ENCODE measurements around the gene BCAR3.
"Not testable (repeated sequence)": the region's sequence is repeated elsewhere in the genome, so short reads cannot be mapped to it uniquely, and the experiment has no call there.

Gene BCAR3

GRCh38 chr1:93651695-93652094 lies 29.9 kb downstream of the BCAR3 start:
- Histone ChIP-seq H3K4me3 (ENCODE audit: low read depth in 1 of 2, low read length in 1 of 2) (no peak overlapping the region), H3K36me3 (no peaks in the 10 kb centered on the region), H3K4me1 (ENCODE audit: control insufficient read depth in 1 of 2, insufficient read depth in 1 of 2, low read depth in 1 of 2, low read length in 1 of 2) (no peaks in the 10 kb centered on the region), H3K27ac (no peak overlapping the region), H3K9me3 (no peaks in the 10 kb centered on the region), H3K27me3 (peaks cover 8% of the 10 kb centered on the region)
- no peak for TF ChIP-seq CTCF (IDR thresholded peaks at IDR 0.05)

GRCh38 chr1:93650159-93650558 lies 31.5 kb downstream of the BCAR3 start:
- not testable (repeated sequence) for H3K4me3 ChIP-seq (ENCODE audit: low read depth in 1 of 2, low read length in 1 of 2); H3K27me3 ChIP-seq; H3K36me3 ChIP-seq; H3K4me1 ChIP-seq (ENCODE audit: control insufficient read depth in 1 of 2, insufficient read depth in 1 of 2, low read depth in 1 of 2, low read length in 1 of 2); H3K27ac ChIP-seq; H3K9me3 ChIP-seq

- no peak for TF ChIP-seq CTCF (IDR thresholded peaks at IDR 0.05)
- Histone ChIP-seq H3K4me1 (ENCODE audit: control insufficient read depth in 1 of 2, insufficient read depth in 1 of 2, low read depth in 1 of 2, low read length in 1 of 2) (no peaks in the 10 kb centered on the region), H3K9me3 (no peaks in the 10 kb centered on the region), H3K36me3 (no peaks in the 10 kb centered on the region), H3K27ac (no peak overlapping the region), H3K4me3 (ENCODE audit: low read depth in 1 of 2, low read length in 1 of 2) (no peak overlapping the region), H3K27me3 (peaks cover 8% of the 10 kb centered on the region)
These were observed 32.4 kb downstream of the BCAR3 start for GRCh38 chr1:93649231-93649630.

GRCh38 chr1:93648656-93649055 lies 33.0 kb downstream of the BCAR3 start:
- Histone ChIP-seq H3K9me3 (no peaks in the 10 kb centered on the region), H3K4me3 (ENCODE audit: low read depth in 1 of 2, low read length in 1 of 2) (no peak overlapping the region), H3K27me3 (peaks cover 8% of the 10 kb centered on the region), H3K36me3 (no peaks in the 10 kb centered on the region), H3K27ac (no peak overlapping the region), H3K4me1 (ENCODE audit: control insufficient read depth in 1 of 2, insufficient read depth in 1 of 2, low read depth in 1 of 2, low read length in 1 of 2) (no peaks in the 10 kb centered on the region)
- TF ChIP-seq CTCF (IDR thresholded peaks at IDR 0.05) = no peak

- H3K4me1 ChIP-seq (ENCODE audit: control insufficient read depth in 1 of 2, insufficient read depth in 1 of 2, low read depth in 1 of 2, low read length in 1 of 2) = no peaks in the 10 kb centered on the region
- no peaks in the 10 kb centered on the region for H3K36me3 ChIP-seq
- no peaks in the 10 kb centered on the region for H3K27me3 ChIP-seq
- no peak overlapping the region for H3K4me3 ChIP-seq (ENCODE audit: low read depth in 1 of 2, low read length in 1 of 2)
- TF ChIP-seq CTCF (IDR thresholded peaks at IDR 0.05) = no peak
- no peak overlapping the region for H3K27ac ChIP-seq
- H3K9me3 ChIP-seq = no peaks in the 10 kb centered on the region
These were observed 40.1 kb downstream of the BCAR3 start for GRCh38 chr1:93641527-93641926.

- H3K9me3 ChIP-seq = no peaks in the 10 kb centered on the region
- no peaks in the 10 kb centered on the region for H3K27me3 ChIP-seq
- H3K36me3 ChIP-seq = no peaks in the 10 kb centered on the region
- no peak for TF ChIP-seq CTCF (IDR thresholded peaks at IDR 0.05)
- no peak overlapping the region for H3K4me3 ChIP-seq (ENCODE audit: low read depth in 1 of 2, low read length in 1 of 2)
- no peak overlapping the region for H3K27ac ChIP-seq
- no peaks in the 10 kb centered on the region for H3K4me1 ChIP-seq (ENCODE audit: control insufficient read depth in 1 of 2, insufficient read depth in 1 of 2, low read depth in 1 of 2, low read length in 1 of 2)
These were observed 40.8 kb downstream of the BCAR3 start for GRCh38 chr1:93640656-93641440.

Measured in neutrophil (primary cell).